ENCODE measurements around the gene MAP10. TPM values are rescaled to one million over a fixed set of nuclear protein-coding genes. Genes with fewer than 3 reads are reported as not detected.
A peak's percentile ranks its signal among the peaks of the same experiment; 100 is the strongest.

The MAP10 gene
- total RNA-seq, 2 experiments from 2014 or later: 0.99 to 1.2 TPM

DNA sequence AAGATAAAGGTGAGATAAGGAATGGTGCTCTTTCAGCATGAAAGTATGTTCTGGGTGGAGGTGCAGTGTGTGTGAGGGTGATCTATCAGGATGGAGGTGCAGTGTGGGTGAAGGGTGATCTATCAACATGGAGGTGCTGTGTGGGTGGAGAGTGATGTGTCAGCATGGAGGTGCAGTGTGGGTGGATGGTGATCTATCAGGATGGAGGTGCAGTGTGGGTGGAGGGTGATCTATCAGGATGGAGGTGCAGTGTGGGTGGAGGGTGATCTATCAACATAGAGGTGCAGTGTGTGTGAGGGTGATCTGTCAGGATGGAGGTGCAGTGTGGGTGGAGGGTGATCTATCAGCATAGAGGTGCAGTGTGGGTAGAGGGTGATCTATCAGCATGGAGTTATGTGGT, 12.3 kb upstream of the MAP10 start:
- intact Hi-C loops (cut with DNase I, micrococcal nuclease): loop anchor here (2.0 to 5.0 kb wide), 2 partner anchors 156 kb away; no protein-coding TSS in a partner anchor

DNA sequence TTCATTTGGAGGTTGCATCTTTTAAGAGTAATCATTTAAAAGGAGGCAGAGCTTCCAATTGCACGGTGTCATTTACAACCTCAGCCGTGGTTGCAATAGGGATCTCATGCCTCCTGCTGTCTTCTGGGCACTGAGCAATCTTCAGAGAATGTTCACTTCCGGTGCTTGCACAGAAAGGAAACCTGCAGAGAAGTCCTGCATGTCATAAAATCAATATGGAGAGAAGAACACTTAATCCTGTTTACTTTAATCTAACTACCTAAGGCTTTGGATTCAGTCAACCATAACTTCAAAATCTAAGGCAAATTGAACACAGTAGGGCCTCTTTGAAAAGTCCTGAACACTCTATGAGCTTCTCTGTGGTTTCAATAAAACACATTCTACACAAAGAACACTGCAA, 11.3 kb upstream of the MAP10 start:
- H3K4me3 ChIP-seq (ENCODE audit: low read length): no peak overlapping the region
- no peak overlapping the region for H3K27ac ChIP-seq (ENCODE audit: low read depth in 1 of 2, low read length in 2 of 2)
- H3K27me3 ChIP-seq (ENCODE audit: control insufficient read depth in 1 of 2, insufficient read depth in 2 of 2, low read length in 2 of 2): no peaks in the 10 kb centered on the region
- no peak overlapping the region for H3K4me3 Mint-ChIP-seq
- no peaks in the 10 kb centered on the region for H3K9me3 ChIP-seq (ENCODE audit: control insufficient read depth in 1 of 2, insufficient read depth in 1 of 2, low read length in 2 of 2)
- H3K27ac Mint-ChIP-seq: peak overlapping the region; percentile 47
- peaks cover 12% of the 10 kb centered on the region for H3K4me1 ChIP-seq (ENCODE audit: insufficient read depth, low read length)
- no peaks in the 10 kb centered on the region for H3K9me3 Mint-ChIP-seq
- peaks cover 2% of the 10 kb centered on the region for H3K27me3 Mint-ChIP-seq
- TF ChIP-seq, protein P1, sequence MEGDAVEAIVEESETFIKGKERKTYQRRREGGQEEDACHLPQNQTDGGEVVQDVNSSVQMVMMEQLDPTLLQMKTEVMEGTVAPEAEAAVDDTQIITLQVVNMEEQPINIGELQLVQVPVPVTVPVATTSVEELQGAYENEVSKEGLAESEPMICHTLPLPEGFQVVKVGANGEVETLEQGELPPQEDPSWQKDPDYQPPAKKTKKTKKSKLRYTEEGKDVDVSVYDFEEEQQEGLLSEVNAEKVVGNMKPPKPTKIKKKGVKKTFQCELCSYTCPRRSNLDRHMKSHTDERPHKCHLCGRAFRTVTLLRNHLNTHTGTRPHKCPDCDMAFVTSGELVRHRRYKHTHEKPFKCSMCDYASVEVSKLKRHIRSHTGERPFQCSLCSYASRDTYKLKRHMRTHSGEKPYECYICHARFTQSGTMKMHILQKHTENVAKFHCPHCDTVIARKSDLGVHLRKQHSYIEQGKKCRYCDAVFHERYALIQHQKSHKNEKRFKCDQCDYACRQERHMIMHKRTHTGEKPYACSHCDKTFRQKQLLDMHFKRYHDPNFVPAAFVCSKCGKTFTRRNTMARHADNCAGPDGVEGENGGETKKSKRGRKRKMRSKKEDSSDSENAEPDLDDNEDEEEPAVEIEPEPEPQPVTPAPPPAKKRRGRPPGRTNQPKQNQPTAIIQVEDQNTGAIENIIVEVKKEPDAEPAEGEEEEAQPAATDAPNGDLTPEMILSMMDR (IDR thresholded peaks at IDR 0.05): peak; percentile 33
- ChIA-PET CTCF (interaction anchor here (1.1 kb wide), 1 partner anchor 9 kb away, joined by 3 read pairs; no protein-coding TSS in a partner anchor), POLR2A (interaction anchor here (0.8 to 1.1 kb wide), 2 partner anchors 12 to 19 kb away, joined by 3 to 6 read pairs; partner anchors contain the start of gene MAP10)
- peaks cover 23% of the 10 kb centered on the region for H3K4me1 Mint-ChIP-seq (ENCODE audit: low read depth)
- no peaks in the 10 kb centered on the region for H3K36me3 ChIP-seq (ENCODE audit: insufficient read depth, low read length)
- intact Hi-C loops (cut with DNase I, micrococcal nuclease): loop anchor here (2.0 to 5.0 kb wide), 2 partner anchors 157 kb away; no protein-coding TSS in a partner anchor
- H3K36me3 Mint-ChIP-seq (ENCODE audit: low read depth): no peaks in the 10 kb centered on the region
- peak; percentile 76 for ATAC-seq (ENCODE audit: poor library complexity)
- peak in 6 of 14 experiments; percentile 5 to 46 (median 35) for DNase-seq

More for the DNA sequence above, 12.3 kb upstream of the MAP10 start:
- DNase-seq (no peak), ATAC-seq (ENCODE audit: poor library complexity) (no peak)
- no peak overlapping the region for H3K4me3 ChIP-seq (ENCODE audit: low read length)
- Mint-ChIP-seq H3K27ac (no peak overlapping the region), H3K27me3 (no peaks in the 10 kb centered on the region), H3K36me3 (ENCODE audit: low read depth) (no peaks in the 10 kb centered on the region), H3K4me1 (ENCODE audit: low read depth) (peaks cover 23% of the 10 kb centered on the region), H3K4me3 (no peak overlapping the region), H3K9me3 (no peaks in the 10 kb centered on the region)
- ChIA-PET POLR2A (no interaction called here), CTCF (no interaction called here)
- no peaks in the 10 kb centered on the region for H3K36me3 ChIP-seq (ENCODE audit: insufficient read depth, low read length)
- no peaks in the 10 kb centered on the region for H3K27me3 ChIP-seq (ENCODE audit: control insufficient read depth in 1 of 2, insufficient read depth in 2 of 2, low read length in 2 of 2)
- H3K27ac ChIP-seq (ENCODE audit: low read depth in 1 of 2, low read length in 2 of 2): no peak overlapping the region
- peaks cover 12% of the 10 kb centered on the region for H3K4me1 ChIP-seq (ENCODE audit: insufficient read depth, low read length)
- TF ChIP-seq, protein P1 (IDR thresholded peaks at IDR 0.05): no peak
- no peaks in the 10 kb centered on the region for H3K9me3 ChIP-seq (ENCODE audit: control insufficient read depth in 1 of 2, insufficient read depth in 1 of 2, low read length in 2 of 2)

DNA sequence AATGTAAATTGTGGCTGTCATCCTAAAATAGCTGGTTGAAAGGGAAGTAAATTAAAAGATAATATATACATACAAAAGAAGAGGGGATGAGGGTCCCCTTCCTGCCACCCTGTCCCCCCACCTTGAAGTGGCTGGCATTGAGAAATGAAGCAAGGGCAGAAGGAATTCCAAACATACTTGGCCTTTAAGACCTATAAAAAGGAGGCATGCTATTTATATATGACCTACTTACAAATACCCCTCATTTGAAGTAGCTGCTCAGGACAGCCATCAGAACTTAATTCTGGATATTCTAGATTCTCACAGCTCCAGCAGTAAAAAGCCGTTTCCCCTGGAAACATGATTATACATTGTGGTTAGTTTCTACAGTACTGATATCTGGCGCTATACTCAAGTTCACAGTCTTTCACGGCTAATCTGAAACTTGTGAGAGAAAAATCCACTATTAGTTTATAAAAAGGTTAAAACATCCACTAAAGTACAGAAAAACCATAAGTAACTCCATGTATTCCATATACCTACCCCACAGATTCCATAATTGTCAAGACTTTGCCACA, 9.6 kb upstream of the MAP10 start:
- H3K4me3 ChIP-seq (ENCODE audit: low read length): no peak overlapping the region
- H3K27ac ChIP-seq (ENCODE audit: low read depth in 1 of 2, low read length in 2 of 2): no peak overlapping the region
- Mint-ChIP-seq H3K27me3 (peaks cover 6% of the 10 kb centered on the region), H3K9me3 (no peaks in the 10 kb centered on the region), H3K36me3 (ENCODE audit: low read depth) (no peaks in the 10 kb centered on the region), H3K4me1 (ENCODE audit: low read depth) (peaks cover 23% of the 10 kb centered on the region), H3K4me3 (no peak overlapping the region), H3K27ac (no peak overlapping the region)
- no peaks in the 10 kb centered on the region for H3K9me3 ChIP-seq (ENCODE audit: control insufficient read depth in 1 of 2, insufficient read depth in 1 of 2, low read length in 2 of 2)
- H3K27me3 ChIP-seq (ENCODE audit: control insufficient read depth in 1 of 2, insufficient read depth in 2 of 2, low read length in 2 of 2): no peaks in the 10 kb centered on the region
- ATAC-seq (ENCODE audit: poor library complexity): no peak
- H3K36me3 ChIP-seq (ENCODE audit: insufficient read depth, low read length): no peaks in the 10 kb centered on the region
- intact Hi-C loops (cut with DNase I, micrococcal nuclease): no loop called here
- CTCF ChIA-PET: no interaction called here
- POLR2A ChIA-PET: no interaction called here
- no peak for DNase-seq
- TF ChIP-seq, protein P1 (IDR thresholded peaks at IDR 0.05): no peak
- H3K4me1 ChIP-seq (ENCODE audit: insufficient read depth, low read length): peaks cover 12% of the 10 kb centered on the region
